ENCODE results near the gene UBE2G1. TPM values are rescaled to one million over a fixed set of nuclear protein-coding genes. Genes with fewer than 3 reads are reported as not detected.

The UBE2G1 gene
- total RNA-seq, 1 donor from 2014 or later = 120 TPM

DNA sequence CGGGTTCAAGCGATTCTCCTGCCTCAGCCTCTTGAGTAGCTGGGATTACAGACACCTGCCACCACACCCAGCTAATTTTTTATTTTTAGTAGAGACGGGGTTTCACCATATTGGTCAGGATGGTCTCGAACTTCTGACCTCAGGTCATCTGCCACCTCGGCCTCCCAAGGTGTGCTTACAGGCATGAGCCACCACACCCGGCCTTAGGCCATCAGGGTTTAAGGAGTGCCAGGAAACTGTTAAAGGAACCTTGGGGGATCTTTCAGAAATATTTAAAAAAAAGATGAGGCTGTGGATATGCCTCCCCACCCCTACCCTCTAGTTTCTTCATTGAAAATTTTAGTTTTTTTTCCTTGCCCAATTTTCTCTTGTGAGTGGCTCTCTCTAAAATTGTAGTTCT lies 31.4 kb upstream of the UBE2G1 start:
- TF ChIP-seq, protein P1, sequence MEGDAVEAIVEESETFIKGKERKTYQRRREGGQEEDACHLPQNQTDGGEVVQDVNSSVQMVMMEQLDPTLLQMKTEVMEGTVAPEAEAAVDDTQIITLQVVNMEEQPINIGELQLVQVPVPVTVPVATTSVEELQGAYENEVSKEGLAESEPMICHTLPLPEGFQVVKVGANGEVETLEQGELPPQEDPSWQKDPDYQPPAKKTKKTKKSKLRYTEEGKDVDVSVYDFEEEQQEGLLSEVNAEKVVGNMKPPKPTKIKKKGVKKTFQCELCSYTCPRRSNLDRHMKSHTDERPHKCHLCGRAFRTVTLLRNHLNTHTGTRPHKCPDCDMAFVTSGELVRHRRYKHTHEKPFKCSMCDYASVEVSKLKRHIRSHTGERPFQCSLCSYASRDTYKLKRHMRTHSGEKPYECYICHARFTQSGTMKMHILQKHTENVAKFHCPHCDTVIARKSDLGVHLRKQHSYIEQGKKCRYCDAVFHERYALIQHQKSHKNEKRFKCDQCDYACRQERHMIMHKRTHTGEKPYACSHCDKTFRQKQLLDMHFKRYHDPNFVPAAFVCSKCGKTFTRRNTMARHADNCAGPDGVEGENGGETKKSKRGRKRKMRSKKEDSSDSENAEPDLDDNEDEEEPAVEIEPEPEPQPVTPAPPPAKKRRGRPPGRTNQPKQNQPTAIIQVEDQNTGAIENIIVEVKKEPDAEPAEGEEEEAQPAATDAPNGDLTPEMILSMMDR (IDR thresholded peaks at IDR 0.05; ENCODE audit: partially characterized antibody, unreplicated experiment) = no peak
- Mint-ChIP-seq H3K4me1 (ENCODE audit: low read depth, unreplicated experiment) (no peaks in the 10 kb centered on the region), H3K36me3 (ENCODE audit: unreplicated experiment) (no peaks in the 10 kb centered on the region), H3K4me3 (ENCODE audit: unreplicated experiment) (no peak overlapping the region), H3K27me3 (ENCODE audit: unreplicated experiment) (peaks cover 1% of the 10 kb centered on the region), H3K9me3 (ENCODE audit: unreplicated experiment) (no peaks in the 10 kb centered on the region), H3K27ac (ENCODE audit: unreplicated experiment) (no peak overlapping the region)
- DNase-seq = no peak

DNA sequence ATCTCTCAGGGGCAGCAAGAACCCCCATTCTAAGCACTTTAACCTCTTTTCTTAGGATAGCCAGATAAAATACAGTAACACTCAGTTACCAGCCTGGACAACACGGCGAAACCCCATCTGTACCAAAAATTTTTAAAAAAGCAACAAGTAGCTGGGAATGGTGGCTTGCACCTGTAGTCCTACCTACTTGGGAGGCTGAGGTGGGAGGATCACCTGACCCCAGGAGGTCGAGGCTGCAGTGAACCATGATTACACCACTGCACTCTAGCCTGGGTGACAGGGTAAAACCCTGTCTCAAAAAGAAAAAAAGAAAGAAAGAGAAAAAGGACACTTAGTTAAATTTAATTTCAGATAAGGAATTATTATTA lies 28.6 kb upstream of the UBE2G1 start:
- no peak overlapping the region for H3K4me3 Mint-ChIP-seq (ENCODE audit: unreplicated experiment)

DNA sequence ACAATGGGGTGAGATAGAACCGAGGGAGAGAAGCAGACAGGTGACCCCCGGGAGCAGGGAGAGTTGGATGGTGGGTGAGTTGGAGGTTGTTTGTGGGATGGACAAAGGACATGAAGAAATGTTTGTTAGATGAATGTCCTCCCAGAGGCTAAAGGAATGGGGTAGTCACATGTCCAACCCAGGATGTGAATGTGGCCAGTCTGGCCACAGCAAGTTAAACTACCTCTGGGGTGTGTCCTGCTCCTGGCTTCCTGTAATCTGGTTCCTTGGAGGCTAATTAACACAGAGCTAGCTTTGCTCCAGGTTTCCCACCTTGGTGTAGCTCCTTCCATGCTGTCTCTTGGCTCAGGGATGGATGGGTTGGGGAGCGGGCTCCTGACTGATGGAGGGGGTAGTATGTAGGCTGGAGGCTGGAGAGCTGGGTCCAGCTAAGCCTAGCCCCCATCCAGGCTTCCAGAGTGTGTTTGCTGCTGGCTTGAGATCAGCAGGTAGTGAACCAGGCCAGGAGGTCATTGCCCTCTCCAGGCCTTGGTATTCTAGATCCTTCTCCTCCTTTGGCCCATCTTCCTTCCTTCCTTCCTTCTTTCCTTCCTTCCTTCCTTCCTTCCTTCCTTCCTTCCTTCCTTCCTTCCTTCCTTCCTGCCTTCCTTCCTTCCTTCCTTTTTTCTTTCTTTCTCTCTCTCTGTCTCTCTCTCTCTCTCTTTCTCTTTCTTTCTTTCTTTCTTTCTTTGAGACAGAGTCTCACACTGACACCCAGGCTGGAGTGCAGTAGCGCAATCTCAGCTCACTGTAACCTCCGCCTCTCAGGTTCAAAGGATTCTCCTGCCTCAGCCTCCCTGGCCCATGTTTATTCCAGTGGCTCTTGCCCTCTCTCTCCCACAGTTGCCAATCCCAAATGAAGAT lies 28.0 kb upstream of the UBE2G1 start:
- TF ChIP-seq, protein P1 (IDR thresholded peaks at IDR 0.05; ENCODE audit: partially characterized antibody, unreplicated experiment) = no peak
- Mint-ChIP-seq H3K27me3 (ENCODE audit: unreplicated experiment) (peaks cover 1% of the 10 kb centered on the region), H3K4me3 (ENCODE audit: unreplicated experiment) (no peak overlapping the region), H3K36me3 (ENCODE audit: unreplicated experiment) (no peaks in the 10 kb centered on the region), H3K4me1 (ENCODE audit: low read depth, unreplicated experiment) (no peaks in the 10 kb centered on the region), H3K9me3 (ENCODE audit: unreplicated experiment) (no peaks in the 10 kb centered on the region), H3K27ac (ENCODE audit: unreplicated experiment) (no peak overlapping the region)
- DNase-seq = no peak

More for the DNA sequence above, 28.6 kb upstream of the UBE2G1 start:
- H3K36me3 Mint-ChIP-seq (ENCODE audit: unreplicated experiment) = no peaks in the 10 kb centered on the region
- H3K4me1 Mint-ChIP-seq (ENCODE audit: low read depth, unreplicated experiment) = no peaks in the 10 kb centered on the region
- H3K27me3 Mint-ChIP-seq (ENCODE audit: unreplicated experiment) = peaks cover 1% of the 10 kb centered on the region
- H3K27ac Mint-ChIP-seq (ENCODE audit: unreplicated experiment) = no peak overlapping the region
- H3K9me3 Mint-ChIP-seq (ENCODE audit: unreplicated experiment) = no peaks in the 10 kb centered on the region
- TF ChIP-seq, protein P1 (IDR thresholded peaks at IDR 0.05; ENCODE audit: partially characterized antibody, unreplicated experiment) = no peak
- no peak for DNase-seq

DNA sequence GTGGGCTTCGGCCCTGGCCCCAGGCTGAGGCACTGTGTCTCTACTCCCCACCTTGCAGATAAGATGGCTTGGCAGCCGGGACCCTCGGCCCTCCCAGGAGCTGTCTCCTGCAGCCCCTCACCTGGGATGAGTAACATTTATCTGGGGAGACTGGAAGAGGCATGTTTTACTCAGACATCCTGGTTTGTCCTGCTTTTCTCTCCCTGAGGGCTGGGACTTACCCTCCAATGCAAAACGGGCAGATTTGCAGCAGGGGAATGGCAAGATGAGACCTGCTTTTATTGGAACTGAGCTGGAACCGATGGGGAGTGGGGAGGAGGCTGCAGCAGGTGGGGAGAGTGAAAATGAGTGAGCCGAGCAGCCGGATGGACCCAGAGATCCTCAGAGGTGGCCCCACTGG lies 27.3 kb upstream of the UBE2G1 start:
- Mint-ChIP-seq H3K27me3 (ENCODE audit: unreplicated experiment) (peaks cover 1% of the 10 kb centered on the region), H3K36me3 (ENCODE audit: unreplicated experiment) (no peaks in the 10 kb centered on the region), H3K9me3 (ENCODE audit: unreplicated experiment) (no peaks in the 10 kb centered on the region), H3K4me1 (ENCODE audit: low read depth, unreplicated experiment) (no peaks in the 10 kb centered on the region), H3K4me3 (ENCODE audit: unreplicated experiment) (no peak overlapping the region), H3K27ac (ENCODE audit: unreplicated experiment) (no peak overlapping the region)
- TF ChIP-seq, protein P1 (IDR thresholded peaks at IDR 0.05; ENCODE audit: partially characterized antibody, unreplicated experiment) = no peak
- DNase-seq = no peak

DNA sequence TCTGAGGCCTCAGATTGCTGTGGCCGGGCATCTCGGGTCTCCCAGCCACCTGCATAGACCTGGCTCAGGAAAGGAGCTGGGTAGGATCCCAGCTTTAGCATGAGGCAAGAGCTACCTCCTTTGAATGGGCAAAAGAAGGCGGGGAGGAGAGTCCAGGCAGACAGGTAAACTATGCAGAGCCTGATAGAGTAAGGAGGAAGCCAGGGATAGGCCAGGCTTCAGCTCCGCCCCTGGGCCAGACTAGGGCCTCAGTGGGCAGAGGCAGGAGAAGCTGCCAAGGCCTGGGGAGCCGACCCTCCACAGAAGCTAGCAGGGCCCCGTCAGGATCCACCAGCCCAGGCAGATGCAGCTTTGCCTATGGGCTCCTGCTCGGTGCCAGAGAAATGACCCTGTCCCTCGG lies 22.6 kb upstream of the UBE2G1 start:
- no peak overlapping the region for H3K27ac Mint-ChIP-seq (ENCODE audit: unreplicated experiment)
- H3K36me3 Mint-ChIP-seq (ENCODE audit: unreplicated experiment) = no peaks in the 10 kb centered on the region
- TF ChIP-seq, protein P1 (IDR thresholded peaks at IDR 0.05; ENCODE audit: partially characterized antibody, unreplicated experiment) = no peak
- no peaks in the 10 kb centered on the region for H3K9me3 Mint-ChIP-seq (ENCODE audit: unreplicated experiment)
- DNase-seq = no peak
- no peaks in the 10 kb centered on the region for H3K4me1 Mint-ChIP-seq (ENCODE audit: low read depth, unreplicated experiment)
- H3K4me3 Mint-ChIP-seq (ENCODE audit: unreplicated experiment) = no peak overlapping the region
- H3K27me3 Mint-ChIP-seq (ENCODE audit: unreplicated experiment) = no peaks in the 10 kb centered on the region
